Measurements from ENCODE around the gene FUCA2.

DNA sequence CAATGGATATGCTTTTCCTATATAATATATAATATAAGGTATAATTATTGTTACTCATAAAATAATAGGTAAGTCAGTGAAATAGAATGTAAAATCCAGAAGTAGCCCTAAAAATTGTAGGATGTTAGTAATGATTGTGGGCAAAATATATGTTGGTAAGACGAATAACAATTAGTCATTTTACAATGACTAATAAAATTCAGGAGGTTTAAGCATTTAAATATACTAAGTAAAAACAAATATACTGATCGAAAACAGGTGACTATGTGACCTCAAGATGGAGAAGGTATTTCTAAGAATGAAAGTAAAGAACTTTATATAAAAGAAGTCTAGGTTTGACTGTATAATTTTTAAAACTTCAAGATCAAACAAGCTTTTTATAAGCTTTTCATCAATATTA lies 28.9 kb downstream of the FUCA2 start:
- TF ChIP-seq, protein P1, sequence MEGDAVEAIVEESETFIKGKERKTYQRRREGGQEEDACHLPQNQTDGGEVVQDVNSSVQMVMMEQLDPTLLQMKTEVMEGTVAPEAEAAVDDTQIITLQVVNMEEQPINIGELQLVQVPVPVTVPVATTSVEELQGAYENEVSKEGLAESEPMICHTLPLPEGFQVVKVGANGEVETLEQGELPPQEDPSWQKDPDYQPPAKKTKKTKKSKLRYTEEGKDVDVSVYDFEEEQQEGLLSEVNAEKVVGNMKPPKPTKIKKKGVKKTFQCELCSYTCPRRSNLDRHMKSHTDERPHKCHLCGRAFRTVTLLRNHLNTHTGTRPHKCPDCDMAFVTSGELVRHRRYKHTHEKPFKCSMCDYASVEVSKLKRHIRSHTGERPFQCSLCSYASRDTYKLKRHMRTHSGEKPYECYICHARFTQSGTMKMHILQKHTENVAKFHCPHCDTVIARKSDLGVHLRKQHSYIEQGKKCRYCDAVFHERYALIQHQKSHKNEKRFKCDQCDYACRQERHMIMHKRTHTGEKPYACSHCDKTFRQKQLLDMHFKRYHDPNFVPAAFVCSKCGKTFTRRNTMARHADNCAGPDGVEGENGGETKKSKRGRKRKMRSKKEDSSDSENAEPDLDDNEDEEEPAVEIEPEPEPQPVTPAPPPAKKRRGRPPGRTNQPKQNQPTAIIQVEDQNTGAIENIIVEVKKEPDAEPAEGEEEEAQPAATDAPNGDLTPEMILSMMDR (conservative IDR thresholded peaks at IDR 0.05; ENCODE audit: low read depth, low read length), result no peak
- no peak for TF ChIP-seq EZH2 (IDR thresholded peaks at IDR 0.05; ENCODE audit: borderline replicate concordance, low read depth, low read length, poor library complexity, severe bottlenecking)
